Measurements from ENCODE around the gene SPRR2F.
"Not testable (repeated sequence)": the region's sequence is repeated elsewhere in the genome, so short reads cannot be mapped to it uniquely, and the experiment has no call there.

Gene SPRR2F

DNA sequence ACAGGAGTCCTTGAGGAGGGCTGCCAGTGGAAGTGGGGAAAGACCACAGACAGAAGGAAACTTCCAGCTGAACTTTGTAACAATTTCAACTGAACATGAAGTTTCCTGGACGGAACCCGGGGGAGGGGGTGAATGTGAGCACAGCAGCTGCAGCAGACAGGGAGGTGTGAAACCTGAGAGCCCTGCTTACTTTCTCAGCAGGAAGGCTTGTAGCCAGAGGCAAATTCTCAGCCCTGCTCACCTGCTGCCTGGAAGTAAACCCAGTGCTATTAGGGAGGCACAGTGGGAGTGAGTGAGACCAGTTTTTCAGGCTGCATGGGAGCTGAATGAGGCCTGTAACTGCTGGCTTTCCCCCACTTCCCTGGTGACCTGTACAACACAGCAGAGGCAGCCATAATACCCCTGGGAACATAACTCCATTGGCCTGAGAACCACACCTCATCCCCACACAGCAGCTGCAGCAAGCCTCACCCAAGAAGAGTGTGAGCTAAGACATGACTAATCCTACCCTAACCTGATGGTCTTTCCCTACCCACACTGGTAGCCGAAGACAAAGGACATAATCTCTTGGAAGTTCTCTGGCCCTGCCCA lies 9.6 kb upstream of the SPRR2F start:
- no peaks in the 10 kb centered on the region for H3K36me3 ChIP-seq (ENCODE audit: control insufficient read depth in 1 of 2, insufficient read depth in 2 of 2, low read length in 2 of 2)
- no peaks in the 10 kb centered on the region for H3K4me1 ChIP-seq (ENCODE audit: control insufficient read depth in 1 of 2, insufficient read depth in 2 of 2, low read length in 2 of 2)
- no peak overlapping the region for H3K27ac ChIP-seq (ENCODE audit: low read length)
- peaks cover 6 to 22% of the 10 kb centered on the region in 2 donors for H3K9me3 ChIP-seq (ENCODE audit: control insufficient read depth in 1 of 2, low read length in 2 of 2)
- no peaks in the 10 kb centered on the region for H3K27me3 ChIP-seq (ENCODE audit: low read depth, low read length)
- no peak overlapping the region for H3K4me3 ChIP-seq (ENCODE audit: low read depth in 1 of 2, low read length in 2 of 2)

GRCh38 chr1:153120945-153121344 lies 7.6 kb upstream of the SPRR2F start:
- H3K9me3 ChIP-seq (ENCODE audit: control insufficient read depth in 1 of 2, low read length in 2 of 2): peaks cover 2 to 18% of the 10 kb centered on the region in 2 donors
- no peak overlapping the region for H3K4me3 ChIP-seq (ENCODE audit: low read depth in 1 of 2, low read length in 2 of 2)
- H3K27me3 ChIP-seq (ENCODE audit: low read depth, low read length): no peaks in the 10 kb centered on the region
- no peaks in the 10 kb centered on the region for H3K36me3 ChIP-seq (ENCODE audit: control insufficient read depth in 1 of 2, insufficient read depth in 2 of 2, low read length in 2 of 2)
- no peak overlapping the region for H3K27ac ChIP-seq (ENCODE audit: low read length)
- no peaks in the 10 kb centered on the region for H3K4me1 ChIP-seq (ENCODE audit: control insufficient read depth in 1 of 2, insufficient read depth in 2 of 2, low read length in 2 of 2)

- no peak overlapping the region for H3K4me3 ChIP-seq (ENCODE audit: low read depth in 1 of 2, low read length in 2 of 2)
- H3K36me3 ChIP-seq (ENCODE audit: control insufficient read depth in 1 of 2, insufficient read depth in 2 of 2, low read length in 2 of 2): no peaks in the 10 kb centered on the region
- H3K9me3 ChIP-seq (ENCODE audit: control insufficient read depth in 1 of 2, low read length in 2 of 2): peaks cover 0 to 6% of the 10 kb centered on the region in 2 donors
- H3K27ac ChIP-seq (ENCODE audit: low read length): no peak overlapping the region
- H3K27me3 ChIP-seq (ENCODE audit: low read depth, low read length): no peaks in the 10 kb centered on the region
- H3K4me1 ChIP-seq (ENCODE audit: control insufficient read depth in 1 of 2, insufficient read depth in 2 of 2, low read length in 2 of 2): no peaks in the 10 kb centered on the region
Observed at GRCh38 chr1:153119491-153119971, 6.2 kb upstream of the SPRR2F start.

- H3K27me3 ChIP-seq (ENCODE audit: low read depth, low read length); H3K36me3 ChIP-seq (ENCODE audit: control insufficient read depth in 1 of 2, insufficient read depth in 2 of 2, low read length in 2 of 2); H3K4me1 ChIP-seq (ENCODE audit: control insufficient read depth in 1 of 2, insufficient read depth in 2 of 2, low read length in 2 of 2); H3K27ac ChIP-seq (ENCODE audit: low read length); H3K4me3 ChIP-seq (ENCODE audit: low read depth in 1 of 2, low read length in 2 of 2); H3K9me3 ChIP-seq (ENCODE audit: control insufficient read depth in 1 of 2, low read length in 2 of 2): not testable (repeated sequence)
Observed at GRCh38 chr1:153115264-153115663, 1.9 kb upstream of the SPRR2F start.

GRCh38 chr1:153112454-153112853 lies 862 bp downstream of the SPRR2F start:
- not testable (repeated sequence) for H3K27ac ChIP-seq (ENCODE audit: low read length); H3K9me3 ChIP-seq (ENCODE audit: control insufficient read depth in 1 of 2, low read length in 2 of 2); H3K36me3 ChIP-seq (ENCODE audit: control insufficient read depth in 1 of 2, insufficient read depth in 2 of 2, low read length in 2 of 2); H3K4me1 ChIP-seq (ENCODE audit: control insufficient read depth in 1 of 2, insufficient read depth in 2 of 2, low read length in 2 of 2); H3K4me3 ChIP-seq (ENCODE audit: low read depth in 1 of 2, low read length in 2 of 2); H3K27me3 ChIP-seq (ENCODE audit: low read depth, low read length)

GRCh38 chr1:153100245-153100644 lies 13.1 kb downstream of the SPRR2F start:
- no peak overlapping the region for H3K27ac ChIP-seq (ENCODE audit: low read length)
- peaks cover 0 to 2% of the 10 kb centered on the region in 2 donors for H3K9me3 ChIP-seq (ENCODE audit: control insufficient read depth in 1 of 2, low read length in 2 of 2)
- no peaks in the 10 kb centered on the region for H3K4me1 ChIP-seq (ENCODE audit: control insufficient read depth in 1 of 2, insufficient read depth in 2 of 2, low read length in 2 of 2)
- no peak overlapping the region for H3K4me3 ChIP-seq (ENCODE audit: low read depth in 1 of 2, low read length in 2 of 2)
- no peaks in the 10 kb centered on the region for H3K36me3 ChIP-seq (ENCODE audit: control insufficient read depth in 1 of 2, insufficient read depth in 2 of 2, low read length in 2 of 2)
- H3K27me3 ChIP-seq (ENCODE audit: low read depth, low read length): no peaks in the 10 kb centered on the region

- H3K36me3 ChIP-seq (ENCODE audit: control insufficient read depth in 1 of 2, insufficient read depth in 2 of 2, low read length in 2 of 2): no peaks in the 10 kb centered on the region
- H3K4me3 ChIP-seq (ENCODE audit: low read depth in 1 of 2, low read length in 2 of 2): no peak overlapping the region
- H3K4me1 ChIP-seq (ENCODE audit: control insufficient read depth in 1 of 2, insufficient read depth in 2 of 2, low read length in 2 of 2): no peaks in the 10 kb centered on the region
- H3K9me3 ChIP-seq (ENCODE audit: control insufficient read depth in 1 of 2, low read length in 2 of 2): no peaks in the 10 kb centered on the region
- no peaks in the 10 kb centered on the region for H3K27me3 ChIP-seq (ENCODE audit: low read depth, low read length)
- H3K27ac ChIP-seq (ENCODE audit: low read length): no peak overlapping the region
Observed at GRCh38 chr1:153099461-153100045, 13.8 kb downstream of the SPRR2F start.

- Histone ChIP-seq H3K27ac (ENCODE audit: low read length) (no peak overlapping the region), H3K27me3 (ENCODE audit: low read depth, low read length) (no peaks in the 10 kb centered on the region), H3K4me1 (ENCODE audit: control insufficient read depth in 1 of 2, insufficient read depth in 2 of 2, low read length in 2 of 2) (no peaks in the 10 kb centered on the region)
Observed at GRCh38 chr1:153095764-153096163, 17.6 kb downstream of the SPRR2F start.

GRCh38 chr1:153094426-153094825 lies 18.9 kb downstream of the SPRR2F start, which contains the start of gene SPRR2E:
Gene SPRR2E (minus strand): TSS chr1:153094526. CDS start chr1:153093751, 775 bp downstream.
- no peaks in the 10 kb centered on the region for H3K27me3 ChIP-seq (ENCODE audit: low read depth, low read length)
- H3K4me1 ChIP-seq (ENCODE audit: control insufficient read depth in 1 of 2, insufficient read depth in 2 of 2, low read length in 2 of 2): no peaks in the 10 kb centered on the region
- H3K36me3 ChIP-seq (ENCODE audit: control insufficient read depth in 1 of 2, insufficient read depth in 2 of 2, low read length in 2 of 2): no peaks in the 10 kb centered on the region
- H3K4me3 ChIP-seq (ENCODE audit: low read depth in 1 of 2, low read length in 2 of 2): no peak within 1 kb of the TSS
- H3K9me3 ChIP-seq (ENCODE audit: control insufficient read depth in 1 of 2, low read length in 2 of 2): no peaks in the 10 kb centered on the region
- H3K27ac ChIP-seq (ENCODE audit: low read length): no peak within 1 kb of the TSS

More at GRCh38 chr1:153095764-153096163, 17.6 kb downstream of the SPRR2F start:
- H3K4me3 ChIP-seq (ENCODE audit: low read depth in 1 of 2, low read length in 2 of 2): no peak overlapping the region
- H3K36me3 ChIP-seq (ENCODE audit: control insufficient read depth in 1 of 2, insufficient read depth in 2 of 2, low read length in 2 of 2): no peaks in the 10 kb centered on the region
- H3K9me3 ChIP-seq (ENCODE audit: control insufficient read depth in 1 of 2, low read length in 2 of 2): no peaks in the 10 kb centered on the region

DNA sequence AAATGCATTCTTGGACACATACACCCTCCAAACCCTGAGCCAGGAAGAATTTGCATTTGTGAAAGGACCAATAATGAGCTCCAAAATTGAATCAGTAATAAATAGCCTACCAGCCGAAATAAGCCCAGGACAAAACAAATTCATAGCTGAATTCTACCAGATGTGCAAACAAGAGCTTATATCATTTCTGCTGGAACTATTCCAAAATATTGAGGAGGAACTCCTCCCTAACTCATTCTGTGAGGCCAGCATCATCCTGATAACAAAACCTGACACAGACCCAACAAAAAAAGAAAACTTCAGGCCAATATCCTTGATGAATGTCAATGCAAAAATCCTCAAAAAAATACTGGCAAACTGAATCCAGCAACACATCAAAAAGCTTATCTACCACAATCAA lies 25.7 kb downstream of the SPRR2F start:
- H3K36me3 ChIP-seq (ENCODE audit: control insufficient read depth in 1 of 2, insufficient read depth in 2 of 2, low read length in 2 of 2): no peaks in the 10 kb centered on the region
- no peaks in the 10 kb centered on the region for H3K9me3 ChIP-seq (ENCODE audit: control insufficient read depth in 1 of 2, low read length in 2 of 2)
- H3K27me3 ChIP-seq (ENCODE audit: low read depth, low read length): no peaks in the 10 kb centered on the region
- no peak overlapping the region for H3K27ac ChIP-seq (ENCODE audit: low read length)
- no peaks in the 10 kb centered on the region for H3K4me1 ChIP-seq (ENCODE audit: control insufficient read depth in 1 of 2, insufficient read depth in 2 of 2, low read length in 2 of 2)
- H3K4me3 ChIP-seq (ENCODE audit: low read depth in 1 of 2, low read length in 2 of 2): no peak overlapping the region

DNA sequence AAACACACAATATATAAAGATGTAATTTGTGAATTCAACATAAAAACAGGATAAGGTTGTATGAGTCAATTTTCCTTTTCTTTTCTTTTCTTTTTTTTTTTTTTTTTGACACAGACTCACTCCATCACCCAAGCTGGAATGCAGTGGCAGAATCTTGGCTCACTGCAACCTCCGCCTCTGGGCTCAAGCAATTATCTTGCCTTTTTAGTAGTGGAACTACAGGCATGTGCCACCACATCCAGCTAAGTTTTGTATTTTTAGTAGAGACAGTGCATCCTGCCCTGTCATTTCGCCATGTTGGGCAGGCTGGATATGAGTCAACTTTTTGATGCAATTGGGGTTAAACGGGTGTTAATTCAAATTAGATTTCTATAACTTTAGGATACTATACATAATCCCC lies 31.6 kb downstream of the SPRR2F start:
- Histone ChIP-seq H3K4me1 (ENCODE audit: control insufficient read depth in 1 of 2, insufficient read depth in 2 of 2, low read length in 2 of 2) (no peaks in the 10 kb centered on the region), H3K27ac (ENCODE audit: low read length) (no peak overlapping the region), H3K4me3 (ENCODE audit: low read depth in 1 of 2, low read length in 2 of 2) (no peak overlapping the region), H3K27me3 (ENCODE audit: low read depth, low read length) (no peaks in the 10 kb centered on the region), H3K9me3 (ENCODE audit: control insufficient read depth in 1 of 2, low read length in 2 of 2) (peaks cover 0 to 3% of the 10 kb centered on the region in 2 donors), H3K36me3 (ENCODE audit: control insufficient read depth in 1 of 2, insufficient read depth in 2 of 2, low read length in 2 of 2) (no peaks in the 10 kb centered on the region)

All from muscle layer of duodenum (tissue), 2 donors.